Naive B cell (primary cell): ENCODE results near the gene TMEM37. TPM values are rescaled to one million over a fixed set of nuclear protein-coding genes. Genes with fewer than 3 reads are reported as not detected.

Experiments used
- ATAC-seq, 2 donors: fragments of 150-1000 bp; cut with Tn5 transposase; 2 replicates each; pipeline ENCODE4 v1.10.0; 2021; ENCODE audit warnings: low read depth in 2 of 2, mild to moderate bottlenecking in 2 of 2, moderate library complexity in 2 of 2
- DNase-seq: peaks from one replicate; pipeline ENCODE4 v3.0.0; 2022
- H3K27ac Mint-ChIP-seq, 6 donors: one replicate each; pipeline ENCODE4 v1.8.0; 2020 to 2022; ENCODE audit warnings: mild to moderate bottlenecking in 6 of 6, mixed read lengths in 6 of 6, moderate library complexity in 5 of 6, inconsistent platforms in 2 of 6
- H3K27me3 Mint-ChIP-seq, 3 donors: one replicate each; pipeline ENCODE4 v1.8.0; 2021 to 2022; ENCODE audit warnings: mixed read lengths in 3 of 3, mild to moderate bottlenecking in 1 of 3
- H3K36me3 Mint-ChIP-seq, 2 donors: one replicate each; pipeline ENCODE4 v1.8.0; 2020 to 2022; ENCODE audit warnings: mixed read lengths in 2 of 2, inconsistent platforms in 1 of 2, mild to moderate bottlenecking in 1 of 2
- H3K4me1 Mint-ChIP-seq, 3 donors: one replicate each; pipeline ENCODE4 v1.8.0; 2020 to 2022; ENCODE audit warnings: mixed read lengths in 3 of 3, inconsistent platforms in 1 of 3, mild to moderate bottlenecking in 1 of 3, moderate library complexity in 1 of 3
- H3K4me3 Mint-ChIP-seq, 8 donors: one replicate each; pipeline ENCODE4 v1.8.0; 2020 to 2022; ENCODE audit warnings: mild to moderate bottlenecking in 8 of 8, mixed read lengths in 8 of 8, moderate library complexity in 8 of 8, inconsistent platforms in 2 of 8
- H3K9me3 Mint-ChIP-seq, 7 donors: one replicate each; pipeline ENCODE4 v1.8.0; 2020 to 2022; ENCODE audit warnings: mixed read lengths in 7 of 7, mild to moderate bottlenecking in 5 of 7, inconsistent platforms in 2 of 7, moderate library complexity in 1 of 7
- polyA plus RNA-seq, 6 donors: library from polyadenylated mRNA; unstranded; fragments of 300-500 nt; fragmentation: Illumina TruSeq; gene quantifications; one replicate each; pipeline ENCODE4 v1.2.3, GENCODE V29; 2021; ENCODE audit warnings: low read depth in 6 of 6

TMEM37 gene
- polyA plus RNA-seq, 6 donors from 2014 or later, result not detected

- Mint-ChIP-seq H3K27me3 (peaks cover 34 to 78% (median 62%) of the 10 kb centered on the region in 3 donors), H3K4me3 (no peak overlapping the region)
- no peak for ATAC-seq
These were observed 9.1 kb upstream of the TMEM37 start for GRCh38 chr2:119422360-119423107.

DNA sequence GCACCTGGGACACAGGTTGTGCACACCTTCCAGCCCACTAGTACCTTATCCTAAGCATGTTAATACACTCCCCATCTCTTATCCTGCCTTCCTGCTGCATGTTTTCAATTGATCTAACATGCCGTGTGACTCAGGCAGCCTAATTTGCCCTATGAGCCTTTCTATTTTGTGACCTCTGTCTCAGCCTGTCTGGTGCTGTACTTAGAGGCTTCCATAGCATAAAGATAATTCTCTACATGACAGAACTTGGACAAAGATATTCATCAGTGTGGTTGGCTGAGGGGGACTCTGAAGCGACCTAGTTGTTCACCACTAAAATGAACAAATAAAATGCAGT, 8.6 kb upstream of the TMEM37 start:
- Mint-ChIP-seq H3K4me1 (peaks cover 0 to 5% (median 0%) of the 10 kb centered on the region in 3 donors), H3K9me3 (peaks cover 4 to 16% (median 7%) of the 10 kb centered on the region in 7 donors), H3K36me3 (peaks cover 0 to 14% of the 10 kb centered on the region in 2 donors), H3K27ac (no peak overlapping the region), H3K4me3 (no peak overlapping the region), H3K27me3 (peaks cover 38 to 84% (median 68%) of the 10 kb centered on the region in 3 donors)
- ATAC-seq, result no peak
- no peak for DNase-seq

More at GRCh38 chr2:119422360-119423107, 9.1 kb upstream of the TMEM37 start:
- peaks cover 0 to 14% of the 10 kb centered on the region in 2 donors for H3K36me3 Mint-ChIP-seq
- H3K4me1 Mint-ChIP-seq, result peaks cover 0 to 5% (median 0%) of the 10 kb centered on the region in 3 donors
- no peak for DNase-seq
- H3K9me3 Mint-ChIP-seq, result peaks cover 4 to 16% (median 7%) of the 10 kb centered on the region in 7 donors
- no peak overlapping the region for H3K27ac Mint-ChIP-seq

- Mint-ChIP-seq H3K27ac (no peak overlapping the region), H3K27me3 (peaks cover 39 to 91% (median 75%) of the 10 kb centered on the region in 3 donors), H3K9me3 (peaks cover 4 to 16% (median 7%) of the 10 kb centered on the region in 7 donors), H3K4me1 (peaks cover 0 to 5% (median 0%) of the 10 kb centered on the region in 3 donors), H3K36me3 (peaks cover 0 to 14% of the 10 kb centered on the region in 2 donors), H3K4me3 (no peak overlapping the region)
- no peak for DNase-seq
- ATAC-seq, result no peak
These were observed 7.8 kb upstream of the TMEM37 start for GRCh38 chr2:119423811-119424210.

GRCh38 chr2:119424284-119425118, 7.2 kb upstream of the TMEM37 start:
- DNase-seq (no peak), ATAC-seq (no peak)
- H3K27me3 Mint-ChIP-seq, result peaks cover 46 to 96% (median 81%) of the 10 kb centered on the region in 3 donors
- H3K4me3 Mint-ChIP-seq, result no peak overlapping the region
- peaks cover 0 to 5% (median 0%) of the 10 kb centered on the region in 3 donors for H3K4me1 Mint-ChIP-seq
- H3K36me3 Mint-ChIP-seq, result peaks cover 0 to 14% of the 10 kb centered on the region in 2 donors
- H3K9me3 Mint-ChIP-seq, result peaks cover 4 to 16% (median 7%) of the 10 kb centered on the region in 7 donors
- H3K27ac Mint-ChIP-seq, result no peak overlapping the region

DNA sequence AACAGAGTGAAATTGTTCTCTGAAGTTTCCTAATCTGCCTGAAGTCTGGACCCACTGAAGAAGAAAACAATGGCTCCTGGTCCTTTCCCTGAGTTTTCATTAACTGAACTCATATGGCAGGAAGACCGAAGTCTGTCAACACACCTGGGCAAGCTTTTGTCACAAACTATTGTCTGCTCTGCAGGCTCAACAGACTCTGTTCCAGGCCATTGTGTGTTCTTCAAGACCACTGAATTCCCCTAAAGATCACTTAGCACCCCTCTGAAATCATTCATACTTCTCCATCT, 6.6 kb upstream of the TMEM37 start:
- Mint-ChIP-seq H3K4me1 (peaks cover 0 to 5% (median 0%) of the 10 kb centered on the region in 3 donors), H3K36me3 (peaks cover 0 to 14% of the 10 kb centered on the region in 2 donors), H3K9me3 (peaks cover 4 to 16% (median 7%) of the 10 kb centered on the region in 7 donors), H3K4me3 (no peak overlapping the region), H3K27ac (no peak overlapping the region), H3K27me3 (peaks cover 50 to 96% (median 81%) of the 10 kb centered on the region in 3 donors)
- ATAC-seq (no peak), DNase-seq (no peak)

- no peak for ATAC-seq
- H3K4me1 Mint-ChIP-seq, result peaks cover 0 to 7% (median 5%) of the 10 kb centered on the region in 3 donors
- H3K4me3 Mint-ChIP-seq, result no peak overlapping the region
- H3K36me3 Mint-ChIP-seq, result peaks cover 0 to 14% of the 10 kb centered on the region in 2 donors
- peaks cover 54 to 89% (median 80%) of the 10 kb centered on the region in 3 donors for H3K27me3 Mint-ChIP-seq
- no peak for DNase-seq
- peaks cover 4 to 16% (median 7%) of the 10 kb centered on the region in 7 donors for H3K9me3 Mint-ChIP-seq
- no peak overlapping the region for H3K27ac Mint-ChIP-seq
These were observed 5.8 kb upstream of the TMEM37 start for GRCh38 chr2:119425620-119426395.

DNA sequence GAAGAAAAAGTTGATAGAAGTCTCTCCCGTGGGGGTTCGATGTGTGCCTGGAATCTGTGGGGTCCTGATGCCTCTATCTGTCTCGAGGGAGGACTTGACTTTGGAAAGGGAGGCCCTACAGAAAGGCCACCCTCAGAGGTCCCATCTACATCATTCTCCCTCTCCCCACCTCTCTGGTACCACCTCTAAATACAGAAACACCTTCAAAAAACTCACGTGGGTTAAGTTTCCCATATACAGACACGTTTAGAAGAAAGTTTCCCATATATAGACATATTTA, 5.3 kb upstream of the TMEM37 start:
- Mint-ChIP-seq H3K27me3 (peaks cover 58 to 84% (median 77%) of the 10 kb centered on the region in 3 donors), H3K9me3 (peaks cover 4 to 13% (median 7%) of the 10 kb centered on the region in 7 donors), H3K4me1 (peaks cover 0 to 11% (median 5%) of the 10 kb centered on the region in 3 donors), H3K36me3 (peaks cover 0 to 9% of the 10 kb centered on the region in 2 donors), H3K4me3 (no peak overlapping the region), H3K27ac (no peak overlapping the region)
- DNase-seq, result no peak
- ATAC-seq, result no peak

DNA sequence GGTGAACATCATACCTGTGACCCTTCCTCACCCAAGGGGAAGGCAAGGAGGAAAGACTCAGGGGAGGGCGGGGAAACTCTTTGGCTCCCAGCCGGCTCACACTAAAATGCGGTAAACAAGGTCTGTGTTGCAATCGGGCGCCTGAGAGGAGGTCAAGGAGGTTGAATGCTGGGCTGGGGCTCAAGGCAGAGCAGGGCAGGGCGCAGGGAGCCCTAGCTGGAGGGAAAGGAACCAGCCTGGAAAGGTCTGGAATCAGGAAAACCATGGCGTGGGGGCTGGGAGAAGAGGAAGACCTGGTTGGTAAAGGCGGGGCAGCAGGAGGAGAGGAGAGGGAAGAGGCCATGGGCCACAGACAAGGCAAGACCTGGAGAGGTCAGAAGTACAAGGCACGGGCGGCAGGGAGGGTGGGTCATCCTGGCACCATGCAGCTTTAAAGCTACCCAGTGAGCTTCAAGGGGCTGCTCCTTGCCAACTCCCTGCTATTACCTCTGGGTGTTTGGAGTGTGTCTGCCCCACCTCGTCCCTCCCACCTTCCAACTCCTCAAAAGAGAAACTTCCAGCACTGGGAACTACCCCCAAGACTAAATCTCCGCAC, 4.8 kb upstream of the TMEM37 start:
- no peak for ATAC-seq

GRCh38 chr2:119427756-119428155, 3.9 kb upstream of the TMEM37 start:
- DNase-seq (no peak), ATAC-seq (no peak)
- peaks cover 0 to 1% (median 0%) of the 10 kb centered on the region in 7 donors for H3K9me3 Mint-ChIP-seq
- no peaks in the 10 kb centered on the region for H3K36me3 Mint-ChIP-seq
- peaks cover 4 to 19% (median 11%) of the 10 kb centered on the region in 3 donors for H3K4me1 Mint-ChIP-seq
- H3K27me3 Mint-ChIP-seq, result peaks cover 52 to 79% (median 74%) of the 10 kb centered on the region in 3 donors
- no peak overlapping the region for H3K4me3 Mint-ChIP-seq
- H3K27ac Mint-ChIP-seq, result peak overlapping the region in 1 of 6 donors; percentile 47

More for the DNA sequence above, 4.8 kb upstream of the TMEM37 start:
- DNase-seq, result no peak
- peaks cover 0 to 11% (median 5%) of the 10 kb centered on the region in 3 donors for H3K4me1 Mint-ChIP-seq
- H3K27me3 Mint-ChIP-seq, result peaks cover 53 to 78% (median 72%) of the 10 kb centered on the region in 3 donors
- H3K4me3 Mint-ChIP-seq, result no peak overlapping the region
- no peak overlapping the region for H3K27ac Mint-ChIP-seq
- peaks cover 1 to 7% (median 2%) of the 10 kb centered on the region in 7 donors for H3K9me3 Mint-ChIP-seq
- peaks cover 0 to 3% of the 10 kb centered on the region in 2 donors for H3K36me3 Mint-ChIP-seq

- H3K4me3 Mint-ChIP-seq, result peak overlapping the region in 1 of 8 donors; percentile 65
- peaks cover 54 to 79% (median 76%) of the 10 kb centered on the region in 3 donors for H3K27me3 Mint-ChIP-seq
- no peaks in the 10 kb centered on the region for H3K36me3 Mint-ChIP-seq
- H3K4me1 Mint-ChIP-seq, result peaks cover 4 to 19% (median 11%) of the 10 kb centered on the region in 3 donors
- no peak for ATAC-seq
- DNase-seq, result no peak
- H3K27ac Mint-ChIP-seq, result no peak overlapping the region
- H3K9me3 Mint-ChIP-seq, result no peaks in the 10 kb centered on the region
These were observed 3.0 kb upstream of the TMEM37 start for GRCh38 chr2:119428488-119429224.

- Mint-ChIP-seq H3K27ac (no peak overlapping the region), H3K36me3 (no peaks in the 10 kb centered on the region), H3K9me3 (no peaks in the 10 kb centered on the region), H3K27me3 (peaks cover 60 to 79% (median 72%) of the 10 kb centered on the region in 3 donors), H3K4me1 (peaks cover 4 to 19% (median 11%) of the 10 kb centered on the region in 3 donors), H3K4me3 (peak overlapping the region in 3 of 8 donors; percentile 11 to 81 (median 65))
- ATAC-seq (no peak), DNase-seq (no peak)
These were observed 2.3 kb upstream of the TMEM37 start for GRCh38 chr2:119429225-119429981.
